ENCODE data around the gene PITX2.

Gene PITX2

DNA sequence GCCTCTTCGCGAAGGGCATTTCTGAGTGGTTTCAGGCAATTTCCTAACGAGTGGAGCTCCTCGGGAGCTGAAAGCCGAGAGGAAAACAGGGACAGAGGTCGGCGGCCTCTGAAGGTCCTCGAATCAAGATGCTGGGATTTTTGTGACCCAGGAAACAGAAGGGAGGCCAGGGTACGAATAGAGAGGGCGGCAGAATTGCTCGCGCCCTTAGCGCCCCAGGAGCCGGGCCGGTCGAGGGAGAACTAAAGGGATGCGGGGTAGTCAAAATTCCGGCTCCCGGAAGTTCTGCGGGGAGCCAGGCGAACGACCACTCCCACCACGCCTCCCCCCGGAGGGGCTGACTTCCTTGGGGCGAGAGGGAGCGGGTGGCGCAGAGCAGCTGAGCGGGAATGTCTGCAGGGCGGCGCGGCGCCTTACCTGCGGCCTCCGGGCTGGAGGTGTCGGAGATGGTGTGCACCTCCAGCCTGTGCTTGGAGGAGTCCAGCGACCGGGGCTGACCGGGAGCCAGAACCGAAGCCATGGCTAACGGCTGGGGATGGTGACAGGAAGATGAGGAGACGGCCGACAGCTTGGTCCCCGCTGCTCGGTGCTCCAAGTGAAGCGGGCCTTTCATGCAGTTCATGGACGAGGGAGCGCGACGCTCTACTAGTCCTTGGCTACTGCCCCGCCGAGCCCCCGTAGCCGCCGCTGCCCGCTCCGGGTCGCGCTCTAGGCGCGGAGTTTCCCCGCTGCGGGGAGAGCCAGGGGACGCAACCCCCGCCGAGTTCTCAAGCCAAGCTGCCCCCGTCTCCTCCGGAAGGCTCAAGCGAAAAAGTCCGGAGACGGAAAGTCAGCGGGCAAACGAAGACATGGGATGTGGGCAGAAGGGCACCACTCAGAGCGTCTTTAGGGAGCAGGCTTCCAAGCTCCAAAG, 782 bp downstream of the PITX2 start:
- DNase-seq: no peak

DNA sequence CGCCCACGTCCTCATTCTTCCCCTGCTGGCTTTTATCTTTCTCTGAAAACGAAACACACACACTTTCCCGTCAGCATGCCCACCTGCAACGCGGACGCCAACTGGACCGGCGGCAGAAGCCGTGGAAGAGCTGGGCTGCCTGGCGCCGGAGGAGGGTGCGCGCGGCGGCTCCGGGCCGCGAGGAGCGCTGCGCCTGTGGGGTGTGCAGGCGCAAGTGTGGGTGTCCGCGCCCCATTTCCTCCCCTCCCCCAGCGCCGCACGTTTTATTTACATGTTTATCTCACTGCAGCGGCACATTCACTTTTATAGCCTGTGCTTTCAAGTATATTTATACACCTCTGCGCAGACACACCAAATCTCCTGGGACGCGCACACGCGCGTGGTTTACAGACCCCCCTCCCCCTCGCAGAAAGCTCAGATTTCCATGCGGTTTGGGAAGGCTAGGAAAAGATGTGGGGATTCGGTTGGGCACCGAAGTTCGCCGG, 1.5 kb downstream of the PITX2 start:
- DNase-seq: no peak

DNA sequence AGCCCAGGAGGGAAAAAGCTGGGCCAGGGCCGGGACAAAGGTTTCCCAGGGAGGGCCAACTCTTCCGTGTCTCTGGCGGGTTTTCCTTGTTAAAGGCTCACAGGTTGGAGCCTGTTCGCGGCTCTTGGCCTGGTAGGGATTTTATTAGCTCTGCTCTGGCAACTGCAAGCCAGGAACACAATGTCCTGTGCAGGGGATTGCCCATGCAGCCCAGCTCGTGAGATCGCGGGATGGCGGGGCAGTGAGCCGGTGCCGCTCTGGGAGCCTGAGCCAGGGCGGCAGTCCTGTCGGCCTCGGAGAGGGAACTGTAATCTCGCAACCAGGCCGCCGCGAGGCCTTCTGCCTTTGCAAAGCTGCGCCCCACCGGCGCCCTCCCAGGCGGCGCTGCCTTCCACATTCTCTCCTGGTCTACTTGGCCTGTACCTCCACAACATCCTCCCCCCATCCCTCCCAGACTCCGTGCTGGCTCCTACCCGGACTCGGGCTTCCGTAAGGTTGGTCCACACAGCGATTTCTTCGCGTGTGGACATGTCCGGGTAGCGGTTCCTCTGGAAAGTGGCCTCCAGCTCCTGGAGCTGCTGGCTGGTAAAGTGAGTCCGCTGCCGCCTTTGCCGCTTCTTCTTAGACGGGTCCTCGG, 2.1 kb downstream of the PITX2 start:
- DNase-seq: no peak

DNA sequence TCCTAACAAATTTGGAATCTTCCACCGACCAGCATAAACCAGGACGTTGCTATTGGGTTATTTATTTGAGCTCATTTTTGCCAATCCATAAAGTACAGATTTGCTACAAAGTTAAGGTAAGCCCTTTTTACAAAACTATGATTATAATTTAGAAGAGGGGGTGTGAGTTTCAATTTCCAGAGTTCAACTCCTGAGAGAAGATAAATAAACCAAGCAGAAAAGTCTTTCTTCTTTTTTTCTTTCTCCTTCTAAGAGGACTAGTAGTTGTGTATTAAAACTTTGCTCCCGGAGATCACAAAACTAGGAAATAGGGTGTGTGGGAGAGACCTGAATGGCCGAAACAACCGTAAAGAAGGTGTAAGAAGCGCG, 2.6 kb downstream of the PITX2 start:
- no peak for DNase-seq

DNA sequence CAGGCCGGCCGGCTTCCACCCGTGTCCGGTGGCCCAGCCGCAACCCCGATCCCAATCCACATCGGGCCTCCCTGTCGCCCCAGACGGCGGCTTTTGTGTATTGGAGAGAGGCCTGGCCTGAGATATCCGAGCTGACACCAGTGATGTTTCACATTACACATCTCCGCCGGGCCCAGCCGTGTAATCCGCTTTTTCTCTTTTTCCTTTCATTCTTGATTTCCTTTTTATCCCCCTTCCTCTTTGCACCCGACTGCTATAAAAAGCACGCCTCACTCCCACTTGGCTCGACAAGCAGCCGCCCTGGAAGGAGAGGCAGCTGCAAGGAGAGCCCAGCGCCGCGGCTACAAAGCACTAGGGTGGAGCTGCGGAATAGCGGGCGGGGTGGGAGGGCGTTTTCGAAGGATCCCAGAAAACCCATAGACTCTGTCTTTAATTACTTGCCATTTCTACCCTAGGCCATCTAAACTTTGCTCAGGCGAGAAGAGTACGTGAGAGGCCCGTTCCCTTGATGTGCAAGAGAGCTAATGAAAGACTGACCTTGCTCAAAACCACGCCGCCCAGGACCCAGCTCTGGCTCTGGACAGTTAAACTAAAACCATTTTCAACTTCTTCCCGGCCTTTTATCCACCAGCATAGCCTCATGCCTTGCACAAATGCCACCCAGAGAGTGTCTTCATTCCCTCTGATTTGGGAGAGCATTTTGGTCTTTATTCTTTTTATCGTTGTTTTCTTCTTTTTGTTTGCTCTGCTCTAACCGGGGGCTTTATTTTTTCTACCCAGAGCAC, 3.2 kb downstream of the PITX2 start:
- no peak for DNase-seq

DNA sequence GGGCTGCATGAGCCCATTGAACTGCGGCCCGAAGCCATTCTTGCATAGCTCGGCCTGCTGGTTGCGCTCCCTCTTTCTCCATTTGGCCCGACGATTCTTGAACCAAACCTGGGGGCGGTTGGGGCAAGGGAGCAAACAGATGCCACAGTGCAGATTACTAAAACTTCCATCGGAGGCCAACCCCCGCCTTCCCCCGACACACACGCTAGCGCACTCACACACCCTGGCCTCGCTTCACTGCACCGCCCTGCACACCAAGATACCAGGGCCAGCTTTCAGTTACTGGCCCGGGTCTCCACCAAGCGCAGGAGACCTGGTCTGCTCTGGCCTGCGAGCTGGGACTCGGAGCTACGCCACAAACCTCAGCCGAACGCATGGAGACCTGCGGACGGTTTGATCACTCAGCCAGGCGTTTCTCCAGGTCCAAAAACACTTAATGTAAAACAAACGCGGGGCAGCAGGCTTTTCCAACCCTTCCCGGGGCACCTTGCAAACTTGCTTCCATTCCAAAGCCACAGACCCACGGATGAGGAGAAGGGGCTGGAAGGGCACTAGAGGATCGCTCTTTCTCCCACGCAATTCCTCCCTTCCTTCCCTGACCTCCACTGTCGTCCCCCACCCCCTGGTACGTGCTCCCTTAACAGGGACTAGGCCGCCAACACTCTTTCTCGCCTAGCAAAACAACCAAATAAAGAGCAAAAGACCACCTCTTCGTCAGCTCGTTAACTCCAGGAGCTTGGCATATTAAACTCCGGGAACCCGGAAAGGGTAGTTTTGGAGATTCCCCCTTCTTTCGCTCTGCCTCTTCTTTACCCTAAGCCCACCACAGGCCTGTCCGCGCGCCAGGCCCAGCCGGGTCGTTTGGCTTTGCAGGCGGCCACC, 4.1 kb downstream of the PITX2 start:
- DNase-seq: no peak

DNA sequence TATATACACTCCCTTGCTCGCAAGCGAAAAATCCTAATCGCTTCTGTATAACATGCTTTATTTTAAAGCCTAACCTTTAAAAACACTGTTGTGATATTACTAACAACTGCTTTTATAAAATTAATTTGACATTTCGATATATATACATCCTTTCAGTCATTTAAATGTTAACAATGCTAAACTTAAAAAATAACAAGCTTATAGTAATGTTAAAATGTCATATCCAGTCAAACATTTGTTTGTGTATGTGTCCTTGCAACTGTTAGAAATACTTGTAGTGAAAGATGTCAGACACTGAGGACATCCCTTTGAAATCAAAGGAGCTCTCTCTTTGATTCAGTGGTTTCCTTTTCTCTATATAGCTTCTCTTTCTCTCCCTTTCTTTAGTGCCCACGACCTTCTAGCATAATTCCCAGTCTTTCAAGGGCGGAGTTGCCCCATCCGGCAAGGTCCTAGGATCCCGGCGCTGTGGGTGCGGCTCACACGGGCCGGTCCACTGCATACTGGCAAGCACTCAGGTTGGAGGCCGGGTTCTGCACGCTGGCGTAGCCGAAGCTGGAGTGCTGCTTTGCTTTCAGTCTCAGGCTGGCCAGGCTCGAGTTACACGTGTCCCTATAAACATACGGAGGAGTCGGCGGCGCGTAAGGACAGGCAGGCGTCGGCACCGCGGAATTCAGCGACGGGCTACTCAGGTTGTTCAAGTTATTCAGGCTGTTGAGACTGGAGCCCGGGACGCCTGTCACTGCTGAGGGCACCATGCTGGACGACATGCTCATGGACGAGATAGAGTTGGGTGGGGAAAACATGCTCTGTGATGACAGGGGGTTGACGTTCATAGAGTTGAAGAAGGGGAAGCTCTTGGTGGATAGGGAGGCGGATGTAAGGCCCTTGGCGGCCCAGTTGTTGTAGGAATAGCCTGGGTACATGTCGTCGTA, 5.0 kb downstream of the PITX2 start:
- DNase-seq: no peak

DNA sequence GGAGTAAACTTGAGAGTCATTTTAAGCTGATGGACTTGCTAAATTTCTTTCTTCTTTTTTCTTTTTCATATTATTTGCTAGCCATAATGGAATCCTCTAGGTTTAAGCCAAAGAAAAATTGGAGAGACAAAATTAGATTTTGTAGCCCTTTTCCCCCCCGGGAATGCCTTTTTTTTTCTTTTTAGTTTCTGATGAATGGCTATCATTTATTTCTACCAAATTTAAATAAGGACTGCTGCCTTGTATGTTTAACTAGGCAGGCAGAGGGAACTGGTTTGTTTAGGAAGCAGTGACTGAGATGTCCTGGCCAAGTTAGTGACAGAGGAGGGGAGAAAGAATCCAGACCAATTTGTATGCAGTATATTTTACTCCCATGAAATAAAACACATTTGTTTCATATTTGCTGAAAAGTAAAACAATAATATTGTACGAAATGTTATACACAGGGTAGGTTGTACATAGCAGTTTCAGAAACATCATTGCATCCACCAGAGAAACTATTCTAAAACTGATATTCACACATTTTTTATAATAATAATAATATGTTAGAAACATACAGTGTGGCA, 5.7 kb downstream of the PITX2 start:
- no peak for DNase-seq

DNA sequence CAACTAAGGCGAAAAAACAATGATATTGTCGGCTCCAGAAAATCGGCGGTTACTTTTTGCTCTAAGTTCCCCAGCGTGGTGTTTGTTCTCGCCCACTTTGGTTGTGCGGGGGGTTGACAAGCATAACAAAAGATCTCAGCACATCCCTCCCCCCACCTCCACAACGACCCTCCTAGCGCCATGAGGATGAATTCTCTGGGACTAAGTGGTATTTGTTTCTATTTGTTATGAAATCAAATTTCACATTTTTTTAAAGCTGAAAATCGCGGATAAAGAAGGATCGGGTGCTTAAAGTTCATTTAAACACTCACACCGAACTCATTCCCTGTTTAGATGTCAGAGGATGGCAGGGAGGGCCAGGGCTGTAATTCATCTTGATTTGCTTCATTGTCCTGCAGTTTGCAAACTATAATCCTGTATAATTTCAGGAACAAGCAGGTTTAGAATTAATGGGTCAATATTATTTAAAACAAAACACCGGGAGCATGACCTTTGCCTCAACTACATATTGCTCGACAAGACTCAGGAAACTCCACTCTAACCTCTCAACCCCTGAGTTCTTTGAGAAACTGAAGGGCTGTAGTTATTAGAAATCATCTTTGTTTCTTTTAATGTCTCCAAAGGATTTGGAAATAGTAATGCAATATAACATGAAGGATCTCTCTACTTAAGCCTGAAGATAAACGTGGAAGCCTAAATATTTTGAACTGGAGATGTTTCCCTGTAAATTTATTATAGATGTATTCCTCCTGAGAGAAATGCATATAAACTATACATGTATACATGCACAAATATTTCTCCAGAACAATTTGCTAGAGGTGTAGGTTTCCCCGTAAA, 6.4 kb downstream of the PITX2 start:
- DNase-seq: no peak

DNA sequence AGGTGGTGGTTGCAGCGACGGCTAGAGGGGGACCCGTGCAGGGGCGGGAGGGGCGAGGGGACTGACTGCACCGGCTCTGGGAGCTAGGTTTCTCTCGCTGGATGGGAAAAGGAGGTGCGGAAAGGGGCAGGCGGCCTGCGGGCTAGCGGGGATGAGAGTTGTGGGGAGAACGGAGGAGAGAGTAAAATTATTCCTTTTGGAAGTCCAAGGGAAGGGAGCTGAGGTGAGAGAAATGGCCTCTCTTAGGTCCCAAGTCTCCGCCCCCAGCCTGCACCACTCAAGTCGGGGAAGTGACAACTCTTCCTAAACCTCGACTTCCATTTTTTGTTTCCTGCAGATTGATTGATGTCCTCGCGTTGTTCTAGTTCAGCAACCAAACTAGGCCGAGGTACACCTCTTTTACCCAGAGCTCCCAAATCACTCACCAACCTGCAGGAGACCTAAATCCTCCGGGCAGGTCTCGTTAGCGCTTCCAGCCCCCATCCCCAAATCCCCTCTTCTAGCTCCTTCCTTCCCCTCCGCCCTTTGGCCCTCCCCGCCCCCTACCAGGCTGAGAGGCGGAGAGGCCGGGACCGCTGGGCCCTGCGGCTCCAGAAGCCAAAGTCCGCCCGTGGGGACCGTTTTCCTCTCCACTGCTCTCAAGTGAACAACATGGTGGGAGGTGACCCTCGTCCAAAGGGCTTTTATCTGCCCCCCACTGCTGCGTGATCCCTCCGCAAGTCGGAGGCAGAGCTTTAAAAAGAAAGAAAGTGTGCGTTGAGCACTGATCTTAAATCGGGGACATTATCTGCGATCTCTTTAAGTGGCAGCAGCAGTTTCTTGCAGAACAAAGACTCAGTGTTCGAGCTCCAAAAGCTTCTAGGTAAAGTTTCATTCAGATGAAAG, 7.3 kb downstream of the PITX2 start:
- DNase-seq: no peak

DNA sequence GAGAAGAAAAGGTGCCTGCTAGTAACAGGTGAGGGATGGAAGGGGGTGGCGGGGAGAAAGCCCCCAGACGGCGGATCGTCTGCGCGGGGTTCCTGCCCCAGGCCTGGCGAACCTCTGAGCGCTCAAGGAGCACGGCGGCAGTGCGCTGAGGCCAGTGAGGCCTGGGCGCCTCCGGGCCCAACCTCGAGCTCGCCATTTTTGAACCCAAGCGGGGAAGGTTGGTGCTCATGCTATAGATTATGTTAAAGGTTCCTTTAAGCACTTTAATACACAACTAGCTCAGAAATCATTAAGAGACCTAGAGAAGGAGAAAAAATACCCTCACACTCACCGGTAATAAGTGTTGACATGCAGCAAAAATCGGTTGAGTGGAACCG, 7.9 kb downstream of the PITX2 start:
- no peak for DNase-seq

DNA sequence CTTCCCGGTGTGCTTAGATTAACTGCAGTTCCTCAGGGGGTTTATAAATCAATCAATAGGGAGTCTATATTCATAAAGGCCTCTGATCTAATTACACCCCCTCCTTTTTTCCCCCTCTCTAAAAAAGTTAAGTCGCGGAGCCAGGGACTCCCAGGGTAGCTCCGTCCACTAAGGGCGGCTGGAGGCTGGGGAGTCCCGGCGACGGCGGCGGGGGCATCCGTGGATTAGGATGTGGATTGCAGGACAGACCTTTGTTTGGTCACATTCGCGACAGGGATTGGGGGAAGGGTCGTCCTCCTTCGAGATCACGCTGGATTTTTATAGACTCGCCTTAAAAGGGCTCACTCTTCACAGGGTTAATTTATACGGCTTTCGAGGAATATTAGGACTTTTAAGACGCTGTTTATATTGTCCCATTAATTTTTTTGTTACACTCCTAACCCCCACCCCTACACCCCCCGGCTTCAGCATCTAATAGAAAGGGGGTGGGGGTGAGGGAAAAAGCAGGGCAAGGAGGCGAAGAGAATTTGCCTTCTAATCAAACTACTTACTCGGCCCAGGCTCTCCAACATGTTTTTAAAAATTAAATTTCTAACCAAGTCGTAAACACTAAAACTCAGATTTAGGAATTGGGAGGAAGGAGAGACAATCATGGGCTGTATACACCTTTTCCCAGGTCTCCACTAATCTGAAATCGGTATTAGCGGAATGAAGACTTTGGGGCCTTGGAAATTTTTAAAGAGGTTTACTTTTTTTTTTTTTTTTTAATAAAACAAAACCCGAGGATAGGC, 8.5 kb downstream of the PITX2 start:
- DNase-seq: no peak

DNA sequence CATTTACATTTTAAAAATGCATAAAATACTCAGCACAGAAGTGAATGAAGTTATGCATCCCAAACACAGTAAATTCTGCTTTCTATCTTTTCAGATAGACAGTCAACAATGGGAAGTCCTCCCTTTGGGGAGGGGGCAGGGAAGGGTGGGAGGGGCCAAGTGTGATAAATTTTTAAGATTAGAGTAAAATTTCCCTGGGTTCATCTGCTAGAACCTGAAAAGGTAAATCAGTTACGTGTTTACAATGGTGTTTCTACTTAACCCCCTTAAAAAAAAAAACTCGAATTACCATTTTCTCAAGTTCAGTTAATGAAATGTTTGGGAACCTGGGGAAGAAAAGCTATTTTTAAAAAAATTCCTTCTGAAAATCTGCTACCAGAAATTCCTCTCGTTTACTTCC, 9.1 kb downstream of the PITX2 start:
- no peak for DNase-seq

DNA sequence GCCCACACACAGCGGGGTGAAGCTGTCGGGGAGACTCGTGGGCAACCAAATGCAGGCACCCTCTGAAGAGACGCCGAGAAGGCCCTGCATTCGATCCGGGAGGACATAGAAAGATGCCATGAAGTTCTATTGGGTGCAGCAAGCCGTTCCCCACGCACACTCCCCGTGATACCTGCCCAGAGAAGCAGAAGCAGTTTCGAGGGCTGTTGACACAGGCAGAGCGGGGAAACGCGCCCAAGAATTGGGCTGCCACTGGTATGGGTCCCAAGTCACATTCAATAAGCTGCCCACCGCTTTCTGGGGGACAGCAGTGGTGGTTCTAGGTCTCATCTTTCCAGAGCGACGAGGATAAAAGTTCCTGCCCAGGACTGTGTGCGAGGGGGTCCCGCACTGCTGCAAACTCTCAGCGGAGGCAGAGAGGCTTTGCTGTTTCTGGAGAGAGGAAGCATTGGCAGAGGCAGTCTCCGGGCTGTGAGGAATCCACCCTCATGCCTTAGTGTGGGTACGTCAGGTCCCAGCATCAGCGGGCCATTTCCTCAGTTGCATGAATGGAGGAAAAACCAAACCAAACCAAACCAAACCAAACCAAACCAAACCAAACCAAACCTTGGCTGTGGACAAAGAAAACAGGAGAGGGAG, 10.1 kb downstream of the PITX2 start:
- DNase-seq: no peak

DNA sequence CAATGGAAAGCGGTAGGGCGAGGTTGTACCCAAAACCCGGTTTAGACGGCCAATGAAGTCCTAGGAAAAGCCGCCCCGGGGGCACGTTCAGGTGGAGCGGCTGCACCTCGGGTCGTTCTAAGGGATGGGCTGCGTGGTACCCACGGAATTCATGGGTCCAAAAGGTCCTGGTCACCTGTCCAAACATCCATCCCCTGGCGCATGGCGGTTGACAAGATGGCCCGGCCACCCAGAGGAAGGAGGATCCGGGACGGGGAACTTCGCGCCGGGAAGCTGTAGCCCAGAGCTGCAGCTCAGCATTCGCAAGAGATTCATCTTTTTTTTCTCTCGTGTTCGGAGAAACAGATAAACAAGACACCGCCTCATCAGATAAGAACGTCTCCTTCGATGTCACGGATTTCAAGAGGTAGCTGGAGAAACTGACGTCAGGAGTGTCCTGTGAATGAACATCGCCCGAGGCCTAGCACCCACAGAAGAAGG, 10.9 kb downstream of the PITX2 start:
- DNase-seq: no peak

DNA sequence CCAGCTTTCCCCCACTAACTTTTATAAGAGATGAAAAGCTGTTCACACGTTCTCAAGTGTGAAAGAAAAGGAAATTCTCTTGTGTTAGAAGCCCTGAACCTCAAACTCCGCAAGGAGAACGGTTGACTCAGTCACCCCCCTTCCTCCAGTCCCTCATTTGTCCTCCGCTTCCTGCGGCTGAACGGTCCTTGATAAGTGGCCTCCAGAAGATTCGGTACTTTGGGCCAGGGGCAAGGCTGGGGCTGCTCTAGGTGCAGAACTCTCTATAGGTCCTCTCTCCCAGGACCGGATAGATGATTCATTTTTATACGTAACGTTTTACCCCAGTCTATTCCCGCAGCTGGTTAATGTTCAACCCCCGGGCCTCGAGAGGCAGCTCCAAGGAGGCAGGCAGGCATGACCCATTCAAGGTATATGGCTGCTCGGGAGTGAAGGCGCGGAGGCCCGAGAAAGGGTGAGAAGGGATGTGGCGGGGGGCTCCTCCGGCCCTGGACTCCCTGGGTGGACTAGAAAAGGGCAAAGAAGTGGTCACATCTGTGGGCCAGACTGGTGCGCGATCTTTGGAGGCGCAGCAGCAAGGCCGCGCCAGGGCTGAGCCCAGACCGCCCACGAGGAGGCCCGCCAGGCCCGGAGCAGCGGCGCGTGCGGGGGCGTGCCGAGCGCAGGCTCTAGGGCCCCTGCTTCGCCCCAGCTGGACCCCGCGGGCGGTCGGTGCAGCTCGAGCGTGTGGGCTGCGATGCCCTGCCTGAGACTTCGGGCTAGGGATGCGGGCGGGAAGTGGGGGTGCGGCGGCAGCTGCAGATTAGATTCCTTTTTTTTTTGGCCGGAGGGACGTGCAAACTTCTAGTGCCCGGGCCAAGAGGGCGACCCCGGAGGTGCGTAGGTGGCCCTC, 11.7 kb downstream of the PITX2 start:
- no peak for DNase-seq

DNA sequence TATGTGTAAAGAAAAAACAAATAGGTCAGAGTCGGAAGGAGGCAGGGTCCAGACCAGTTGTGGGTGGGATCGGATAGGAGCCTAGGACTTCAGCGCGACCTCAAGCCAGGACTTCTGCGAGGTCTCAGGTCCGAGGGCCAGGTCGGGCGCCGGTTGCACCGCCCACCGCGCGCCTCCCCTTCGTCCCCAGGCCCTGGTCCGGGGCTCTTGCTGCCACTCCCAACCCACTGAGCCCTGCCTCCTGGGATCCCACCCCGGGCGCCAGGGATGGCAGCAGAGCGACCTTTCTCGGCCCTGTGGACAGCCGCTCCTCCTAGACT, 12.3 kb downstream of the PITX2 start:
- no peak for DNase-seq

Data from T1000 (cell line).